Activated gamma-delta T cell (primary cell): ENCODE data around the gene GRM7.

Experiments used
- DNase-seq: peaks from one replicate; lab custom pipeline; 2025; lab: John Stamatoyannopoulos, UW

The GRM7 gene

DNA sequence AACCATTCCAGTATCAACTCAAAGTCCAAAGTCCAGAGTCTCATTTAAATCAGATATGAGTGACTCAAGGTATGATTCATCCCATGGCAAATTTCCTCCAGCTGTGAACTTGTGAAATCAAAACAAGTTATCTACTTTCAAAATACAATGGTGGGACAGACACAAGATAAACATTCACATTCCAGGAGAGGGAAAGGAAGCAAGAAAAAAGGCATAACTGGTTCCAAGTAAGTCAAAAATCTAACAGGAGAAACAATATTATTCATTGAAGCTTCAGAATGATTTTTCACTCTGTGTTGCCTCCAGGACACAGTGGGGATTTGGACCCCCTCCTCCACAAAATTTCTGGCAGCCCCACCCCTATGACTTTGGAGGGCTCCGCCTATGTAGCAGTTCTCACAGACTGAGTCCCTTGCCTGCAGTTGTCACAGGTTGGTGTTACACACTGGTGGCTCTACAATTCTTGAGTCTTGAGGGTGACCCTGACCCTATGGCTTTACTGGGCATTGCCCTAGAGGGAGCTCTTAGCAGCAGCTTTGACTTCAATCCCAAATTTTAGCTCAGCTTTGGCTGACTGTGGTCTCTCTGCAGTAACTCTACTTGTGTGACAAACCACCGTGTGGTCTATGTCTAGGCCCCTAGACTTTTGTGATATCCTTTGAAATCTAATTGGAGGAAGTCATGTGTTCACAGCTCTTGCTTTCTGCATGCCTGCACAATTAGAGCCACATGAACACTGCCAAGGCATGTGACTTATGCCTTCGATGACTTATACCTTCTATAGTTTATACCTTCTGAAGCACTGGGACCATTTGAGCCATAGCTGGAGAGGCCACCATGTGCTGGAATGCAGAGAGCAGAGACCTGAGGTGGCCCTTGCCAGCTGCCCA is 644.2 kb downstream of the GRM7 start:
- DNase-seq = no peak

DNA sequence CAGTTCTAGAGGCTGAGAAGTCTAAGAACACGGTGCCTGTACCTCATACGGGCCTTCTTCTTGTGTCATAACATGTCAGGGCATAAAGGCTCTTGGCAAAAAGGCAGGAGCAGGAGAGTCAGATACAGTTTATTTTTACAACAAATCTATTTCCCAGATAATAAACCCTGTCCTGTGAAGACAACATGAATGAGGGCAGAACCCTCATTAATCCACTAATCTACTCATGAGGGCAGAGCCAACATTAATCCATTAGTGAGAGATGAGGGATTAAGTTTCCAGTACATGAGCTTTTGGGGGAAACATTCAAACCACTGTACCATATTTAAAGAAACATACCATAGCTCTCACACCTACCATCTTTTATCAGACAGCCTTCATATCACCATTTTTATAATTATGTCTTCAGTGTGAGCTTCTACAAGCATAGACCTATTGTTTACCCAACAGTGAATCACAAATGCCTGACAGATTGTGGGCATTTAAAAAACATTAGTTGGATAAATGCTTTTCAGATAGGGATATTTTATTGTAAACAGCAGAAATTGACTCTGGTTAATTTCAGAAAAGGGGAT is 645.8 kb downstream of the GRM7 start:
- no peak for DNase-seq

DNA sequence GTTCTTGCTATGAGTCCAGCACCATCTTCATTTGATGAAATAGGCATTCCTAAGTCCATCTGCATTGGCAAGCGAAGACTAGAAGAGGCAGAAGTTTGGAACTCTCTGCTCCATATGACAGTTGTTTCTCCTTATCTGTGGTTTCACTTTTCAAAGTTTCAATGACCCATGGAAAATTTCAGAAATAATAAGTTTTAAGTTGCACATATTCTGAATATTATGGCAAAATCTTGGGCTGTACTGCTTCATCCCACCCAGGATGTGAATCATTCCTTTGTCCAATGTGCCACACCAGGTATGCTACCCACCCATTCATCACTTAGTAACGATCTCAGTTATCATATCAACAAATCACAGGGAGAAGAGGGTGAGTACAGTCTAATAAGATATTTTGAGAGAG is 647.9 kb downstream of the GRM7 start:
- no peak for DNase-seq

DNA sequence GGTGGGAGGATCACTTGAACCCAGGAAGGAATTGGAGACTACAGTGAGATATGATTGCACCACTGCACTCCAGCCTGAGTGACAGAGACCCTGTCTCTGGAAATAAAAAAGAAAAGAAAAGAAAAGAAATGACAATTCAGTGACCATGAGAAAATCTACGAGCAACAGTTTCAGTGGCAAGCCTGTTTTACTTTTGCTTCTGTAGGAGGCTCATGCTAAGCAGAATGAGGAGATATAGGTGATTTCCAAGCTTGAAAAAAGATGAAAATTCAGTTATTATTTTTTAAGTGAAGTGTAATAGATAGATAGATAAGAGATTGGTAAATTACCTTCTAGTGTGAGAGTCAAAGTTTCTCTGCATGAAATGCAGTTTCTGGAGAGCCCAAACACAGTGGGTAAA is 651.1 kb downstream of the GRM7 start:
- no peak for DNase-seq

DNA sequence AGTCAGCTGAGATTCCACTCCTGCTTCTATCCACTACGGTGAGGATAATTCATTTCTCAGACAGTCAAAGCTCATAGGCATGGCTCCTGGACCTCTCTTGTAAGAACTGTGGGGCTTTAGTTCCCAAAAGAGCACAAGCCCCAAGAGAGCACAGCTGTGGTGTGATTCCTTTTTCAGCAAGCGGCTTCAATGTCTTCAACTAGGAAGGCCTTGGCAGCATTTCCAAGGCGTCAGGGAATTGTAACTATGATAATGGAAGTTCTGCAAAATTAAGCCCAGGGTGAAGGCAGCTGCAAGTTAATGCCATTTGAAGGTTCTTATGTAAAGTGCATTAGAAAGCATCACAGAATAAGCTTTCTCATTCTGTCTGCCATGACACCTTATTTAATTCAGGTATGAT is 657.1 kb downstream of the GRM7 start:
- DNase-seq = no peak

DNA sequence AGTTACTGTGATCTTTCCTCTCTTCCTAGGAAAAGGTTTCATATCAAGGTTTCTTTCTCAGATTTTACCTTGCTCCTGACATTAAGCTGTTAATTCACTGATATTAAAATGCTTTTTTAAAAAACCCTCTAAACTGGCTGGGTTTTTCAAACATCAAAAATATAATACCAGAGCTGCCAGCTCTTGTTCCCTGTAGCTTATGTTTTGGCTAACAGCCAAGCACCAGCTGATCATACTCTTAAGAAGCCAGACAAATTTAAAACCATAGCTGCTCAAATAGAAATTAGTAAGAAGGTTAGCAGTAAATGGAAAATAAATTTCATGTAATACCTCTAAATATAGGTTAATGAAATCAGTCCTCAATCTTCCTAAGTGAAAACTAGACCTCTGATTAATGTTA is 657.5 kb downstream of the GRM7 start:
- DNase-seq = no peak

DNA sequence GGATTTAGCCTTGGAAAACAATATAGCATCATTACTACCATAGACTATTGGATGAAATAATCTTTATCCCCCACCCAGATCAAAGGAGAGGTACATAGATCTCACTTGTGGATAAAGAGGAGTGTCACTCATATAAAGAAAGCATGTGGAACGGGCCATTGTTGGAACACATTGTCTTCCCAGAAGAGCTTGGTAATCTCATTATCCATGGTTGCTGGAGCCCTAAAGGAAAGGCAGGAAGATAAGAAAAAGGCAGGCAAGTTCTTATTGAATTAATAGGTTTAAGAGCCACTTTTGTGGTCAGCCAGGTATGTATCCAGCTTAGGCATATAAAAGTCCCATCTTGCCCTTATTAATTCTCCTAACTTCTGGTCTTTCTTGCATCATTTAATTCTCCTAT is 659.1 kb downstream of the GRM7 start:
- DNase-seq = no peak

DNA sequence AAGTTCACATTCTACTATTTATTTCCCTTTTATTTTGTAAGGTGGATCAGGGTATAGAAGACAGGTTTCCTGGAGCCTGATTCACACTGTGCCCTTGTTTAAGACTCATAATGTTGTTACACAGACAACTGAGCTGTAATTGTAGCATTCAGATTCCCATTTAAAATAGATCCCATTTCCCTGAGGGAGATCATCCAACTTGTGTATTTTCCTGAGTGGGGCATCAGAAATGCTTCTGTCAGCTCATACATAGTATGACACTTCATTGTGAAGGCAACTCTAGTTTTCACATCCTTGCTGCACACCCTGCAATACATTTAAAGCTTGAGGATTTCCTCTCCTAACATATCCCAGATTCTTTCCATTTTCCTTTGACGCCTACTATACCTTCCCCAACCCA is 659.7 kb downstream of the GRM7 start:
- DNase-seq = no peak

DNA sequence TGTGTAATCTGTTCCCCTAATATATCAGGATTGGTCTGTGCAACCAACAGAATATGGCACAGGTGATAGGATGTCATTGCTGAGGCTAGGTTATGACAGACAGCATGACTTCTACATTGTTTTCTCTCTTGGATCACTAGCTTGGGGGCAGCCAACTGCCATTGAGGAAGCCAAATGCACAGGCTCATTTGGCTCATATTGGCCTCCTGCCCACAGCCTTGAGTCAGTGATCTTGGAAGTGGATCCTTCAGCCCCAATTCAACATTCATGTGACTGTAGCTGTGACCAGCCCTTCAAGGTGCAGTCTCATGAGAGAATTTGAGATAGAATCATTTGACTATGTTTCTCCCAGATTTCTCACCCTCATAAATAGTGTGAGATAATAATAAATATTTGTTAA is 675.6 kb downstream of the GRM7 start:
- DNase-seq = no peak

DNA sequence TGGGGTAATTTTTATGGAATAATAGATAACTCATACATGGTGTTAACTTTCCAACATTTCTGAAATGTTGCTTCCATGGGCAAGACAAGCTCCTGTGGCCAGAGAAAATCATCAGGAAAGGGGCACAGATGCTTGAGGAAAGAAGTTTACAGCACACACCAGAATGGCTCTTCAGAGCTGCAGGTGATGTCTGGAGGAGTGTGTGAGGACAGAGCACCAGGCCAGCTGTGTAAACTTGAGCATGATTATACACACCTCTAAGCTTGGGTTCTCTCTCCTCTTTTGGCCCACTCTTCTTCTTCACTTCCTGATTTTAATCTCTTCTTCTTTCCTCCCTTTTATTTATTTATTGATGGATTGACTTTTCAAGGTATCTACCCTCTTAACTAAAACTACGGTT is 676.0 kb downstream of the GRM7 start:
- no peak for DNase-seq

DNA sequence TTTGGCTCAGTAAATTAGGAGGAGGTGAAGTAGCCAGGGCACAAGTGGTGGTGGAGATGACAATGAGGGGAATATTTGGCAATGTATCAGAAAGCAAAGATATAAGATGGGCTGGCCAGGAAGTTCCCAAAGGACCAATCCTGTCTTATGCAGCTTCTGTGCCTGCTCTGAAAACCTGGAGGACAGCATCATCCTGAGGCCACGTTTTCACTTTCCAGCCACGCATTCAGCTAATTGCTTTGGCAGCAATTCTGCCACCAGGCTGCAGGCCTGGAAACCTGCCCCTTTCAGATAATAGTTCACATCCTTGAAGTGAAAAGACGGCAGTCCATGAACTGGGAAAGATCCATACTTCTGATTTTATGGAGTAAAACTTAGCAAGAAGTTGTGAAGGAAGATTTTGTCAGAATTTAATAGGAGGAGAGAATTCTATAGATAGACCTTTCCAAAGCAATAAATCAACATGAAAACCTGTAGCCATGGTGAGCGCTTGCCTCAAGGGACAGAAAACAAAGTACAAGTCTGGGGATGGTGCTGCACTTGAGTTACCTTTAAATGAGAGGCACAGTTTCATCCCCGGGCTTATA is 682.5 kb downstream of the GRM7 start:
- DNase-seq = no peak

DNA sequence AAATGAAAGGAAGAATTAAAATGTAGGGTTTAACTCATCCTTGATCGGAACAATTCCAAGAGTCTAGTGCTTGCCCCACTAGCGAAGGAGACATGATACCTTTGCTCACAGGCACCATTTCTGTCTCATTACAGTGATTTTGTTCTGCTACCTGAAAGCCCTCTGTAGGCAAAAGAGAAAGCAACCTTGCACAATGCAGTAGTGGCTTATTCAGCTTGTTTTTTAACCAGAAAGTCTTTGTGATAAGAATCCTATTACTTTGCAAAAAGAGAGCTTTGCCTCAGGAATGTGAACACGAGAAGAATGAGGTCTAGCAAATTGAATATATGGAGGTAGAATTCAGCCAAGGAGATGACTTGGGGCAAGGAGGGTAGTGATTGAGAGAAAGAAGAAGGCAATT is 684.4 kb downstream of the GRM7 start:
- no peak for DNase-seq

DNA sequence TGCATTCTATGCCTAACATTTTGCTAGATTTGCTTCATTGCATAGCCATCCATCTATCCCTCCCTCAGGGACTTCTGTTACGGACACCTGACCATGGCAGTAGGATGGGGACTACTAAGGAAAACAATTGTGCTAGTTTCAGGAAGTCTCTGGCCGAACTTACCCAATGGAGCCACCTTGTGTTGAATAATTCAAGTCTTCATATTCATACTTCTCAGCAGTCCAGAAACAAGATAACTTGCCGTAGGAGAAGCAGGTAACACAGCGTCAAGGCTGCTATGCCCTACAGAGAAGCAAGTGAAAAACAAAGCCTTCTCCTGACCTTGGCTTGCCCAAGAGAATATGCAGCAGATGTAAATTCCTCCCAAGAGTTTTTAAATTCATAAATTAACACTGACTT is 685.3 kb downstream of the GRM7 start:
- no peak for DNase-seq

DNA sequence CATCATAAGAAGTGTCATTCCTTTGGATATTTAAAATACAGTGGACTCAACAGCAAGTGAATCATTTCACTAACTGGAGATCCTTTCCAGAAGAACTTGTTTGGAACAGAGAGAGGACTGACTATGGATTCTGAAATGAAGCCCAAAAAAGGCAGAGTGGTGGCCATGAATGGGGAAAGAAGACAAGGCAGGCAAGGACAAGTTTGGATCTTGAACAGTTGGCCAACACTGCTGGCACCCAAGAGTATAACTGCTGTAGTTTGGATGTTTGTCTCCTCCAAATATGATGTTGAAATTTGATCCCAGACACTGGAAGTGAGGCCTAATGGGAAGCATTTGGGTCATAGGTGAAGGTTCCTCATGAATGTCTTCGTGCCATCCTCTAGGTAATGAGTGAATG is 686.9 kb downstream of the GRM7 start:
- DNase-seq = no peak

DNA sequence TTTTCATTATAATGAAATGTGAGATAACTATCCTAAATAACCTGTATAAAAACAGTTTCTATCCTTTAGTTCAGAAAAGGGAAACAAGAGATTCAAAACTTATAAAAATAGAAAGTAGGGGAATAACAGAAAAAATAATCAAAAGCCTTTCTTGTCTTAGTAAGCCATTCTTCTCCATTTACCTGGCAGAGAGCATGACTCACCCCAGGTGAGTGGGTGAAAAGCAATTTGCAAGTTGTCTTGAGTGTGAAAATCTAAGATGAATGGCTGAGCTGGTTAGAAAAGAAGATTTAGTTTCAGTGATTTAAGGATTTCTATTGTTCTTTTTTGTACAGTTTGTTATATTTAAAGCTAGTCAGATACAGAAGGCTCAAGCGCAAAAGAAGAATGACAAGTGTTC is 702.0 kb downstream of the GRM7 start:
- no peak for DNase-seq

DNA sequence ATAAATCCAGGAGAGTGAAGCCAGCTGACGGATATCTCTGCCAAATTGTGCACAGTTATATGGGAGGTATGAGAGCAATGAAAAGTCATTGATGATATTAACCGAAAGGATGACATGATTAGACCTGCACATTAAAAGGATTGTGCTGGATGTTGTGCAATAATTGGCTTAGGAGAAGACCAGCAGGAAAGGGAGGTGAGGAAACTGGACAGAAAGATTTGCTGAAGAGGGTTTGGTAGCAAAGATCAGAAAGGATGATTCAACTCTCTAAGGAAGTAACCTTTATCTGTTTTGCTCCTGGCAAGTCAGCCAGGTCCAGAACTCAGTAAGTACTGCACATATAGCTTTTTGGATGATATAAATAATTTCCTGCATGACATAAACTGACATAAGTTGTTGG is 704.7 kb downstream of the GRM7 start:
- no peak for DNase-seq

DNA sequence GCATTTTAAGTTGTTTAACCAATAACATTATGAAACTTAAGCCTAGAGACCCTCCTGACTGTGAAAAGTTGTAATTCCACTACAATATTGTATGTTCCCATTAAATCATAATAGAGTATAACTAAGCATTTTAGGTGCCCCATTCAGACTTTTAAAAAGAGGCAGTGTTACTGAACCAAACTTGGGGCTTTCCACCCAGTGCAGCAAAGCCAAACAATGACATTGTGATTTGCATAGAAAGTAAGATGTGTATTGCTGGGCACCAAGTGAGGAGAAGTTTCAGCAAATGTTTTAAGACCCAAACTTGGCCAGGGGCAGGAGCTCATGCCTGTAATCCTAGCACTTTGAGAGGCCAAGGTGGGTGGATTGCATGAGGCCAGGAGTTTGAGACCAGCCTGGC is 706.2 kb downstream of the GRM7 start:
- no peak for DNase-seq

DNA sequence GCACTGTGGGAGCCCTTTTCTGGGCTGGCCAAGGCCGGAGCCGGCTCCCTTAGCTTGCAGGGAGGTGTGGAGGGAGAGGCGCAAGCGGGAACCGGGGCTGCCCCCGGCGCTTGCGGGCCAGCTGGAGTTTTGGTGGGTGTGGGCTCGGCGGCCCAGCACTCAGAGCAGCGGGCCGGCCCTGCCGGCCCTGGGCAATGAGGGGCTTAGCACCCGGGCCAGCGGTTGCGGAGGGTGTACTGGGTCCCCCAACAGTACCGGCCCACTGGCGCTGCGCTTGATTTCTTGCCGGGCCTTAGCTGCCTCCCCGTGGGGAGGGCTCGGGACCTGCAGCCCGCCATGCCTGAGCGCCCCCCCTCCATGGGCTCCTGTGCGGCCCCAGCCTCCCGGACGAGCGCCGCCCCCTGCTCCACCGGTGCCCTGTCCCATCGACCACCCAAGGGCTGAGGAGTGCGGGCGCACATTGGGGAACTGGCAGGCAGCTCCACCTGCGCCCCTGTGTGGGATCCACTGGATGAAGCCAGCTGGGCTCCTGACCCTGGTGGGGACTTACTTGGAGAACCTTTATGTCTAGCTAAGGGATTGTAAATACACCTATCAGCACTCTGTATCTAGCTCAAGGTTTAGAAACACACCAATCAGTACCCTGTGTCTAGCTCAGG is 707.7 kb downstream of the GRM7 start:
- DNase-seq = no peak

DNA sequence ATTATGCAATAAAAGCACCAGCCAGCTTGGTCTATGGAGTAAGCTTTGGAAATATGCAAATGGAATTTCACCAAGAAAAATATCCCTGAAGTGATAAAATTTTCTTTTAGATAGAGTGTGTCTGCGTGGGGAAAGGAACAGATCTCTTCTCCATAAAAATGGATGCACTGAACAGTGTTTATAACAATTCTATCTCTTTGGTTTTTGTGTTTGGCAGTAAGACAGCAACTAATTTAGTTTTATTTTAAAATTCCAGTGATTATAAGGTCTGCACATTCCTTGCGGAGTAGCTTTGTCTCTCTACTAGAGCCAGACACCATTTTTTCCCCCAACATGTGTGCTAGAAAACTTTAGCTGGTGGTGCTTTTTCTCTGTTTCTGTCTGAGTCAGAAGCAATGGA is 712.4 kb downstream of the GRM7 start:
- no peak for DNase-seq

DNA sequence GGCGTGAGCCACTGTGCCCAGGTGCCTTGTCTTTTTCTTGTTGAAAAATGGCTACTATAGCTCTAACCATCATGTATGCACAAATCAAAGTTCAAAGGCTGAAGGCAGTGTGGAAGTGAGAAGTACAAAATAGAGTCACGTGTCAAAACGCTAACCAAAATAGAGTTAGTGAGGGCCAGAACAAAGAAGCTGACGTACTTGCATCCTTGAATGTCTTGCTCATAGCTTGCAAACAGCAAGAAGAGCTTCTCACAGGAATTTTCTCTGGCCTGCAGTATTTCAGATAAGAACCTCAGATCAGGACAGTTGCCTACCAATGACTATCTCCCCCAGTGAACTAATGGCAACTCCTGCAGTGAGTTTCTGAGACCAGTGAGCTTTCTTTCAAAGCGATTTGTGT is 713.5 kb downstream of the GRM7 start:
- no peak for DNase-seq

DNA sequence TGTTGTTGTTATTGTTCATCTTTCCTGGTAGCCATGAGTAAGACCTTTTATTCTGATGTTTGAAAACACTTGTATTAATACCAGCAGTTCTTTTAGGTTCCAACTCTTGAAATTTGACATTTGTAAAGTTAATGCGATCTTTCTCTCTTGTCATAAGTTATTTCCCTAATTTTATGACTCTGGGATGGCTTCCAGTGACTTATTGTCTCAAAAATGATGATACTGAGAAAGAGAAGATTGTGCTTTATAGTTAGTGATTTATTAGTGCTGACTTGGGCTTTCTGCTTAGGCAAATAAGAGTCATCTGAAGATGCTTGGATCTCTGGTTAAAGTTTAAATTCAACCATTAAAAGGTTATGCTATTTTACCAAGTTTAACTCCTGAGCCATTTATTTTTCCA is 715.2 kb downstream of the GRM7 start:
- no peak for DNase-seq

DNA sequence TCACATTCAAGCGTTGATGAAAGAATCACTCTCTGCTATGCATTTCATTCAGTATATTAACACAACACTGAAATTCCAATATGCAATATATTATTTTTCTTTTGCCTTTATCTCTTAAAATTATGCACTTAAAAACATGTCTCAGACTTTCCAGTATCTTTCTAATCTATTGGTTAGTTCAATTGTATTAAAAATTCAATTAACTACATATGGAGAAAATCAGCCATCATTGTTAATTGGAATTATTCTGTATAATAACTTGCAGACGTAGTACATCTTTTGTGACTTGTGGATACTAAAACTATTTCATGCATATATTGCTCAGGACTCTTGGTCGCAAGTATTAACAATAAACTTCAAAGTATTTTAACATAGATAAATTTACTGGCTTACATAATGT is 715.6 kb downstream of the GRM7 start:
- DNase-seq = no peak

DNA sequence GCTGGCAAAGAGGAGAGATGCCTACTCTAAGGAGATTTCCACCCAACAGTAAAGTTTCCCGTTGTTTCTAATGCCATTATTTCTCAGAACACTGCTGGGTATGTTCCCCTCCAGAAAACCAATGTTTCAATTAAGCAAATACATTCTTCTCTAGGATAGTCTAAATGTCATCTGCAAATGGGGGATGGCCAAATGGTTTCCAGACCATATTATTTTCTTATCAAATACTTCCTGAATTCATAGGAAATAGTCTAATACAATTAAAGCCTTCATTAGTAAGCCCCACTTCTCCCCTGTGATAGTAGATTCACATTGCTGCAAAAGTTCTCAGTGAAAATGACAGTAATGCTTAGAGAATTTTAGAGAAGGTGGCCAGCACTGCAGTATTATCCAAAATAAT is 716.6 kb downstream of the GRM7 start:
- no peak for DNase-seq
